ENCODE results near the gene CALHM1.

GRCh38 chr10:103455235-103455634 is 3.5 kb downstream of the CALHM1 start:
- TF ChIP-seq SP1 (IDR thresholded peaks at IDR 0.05) (no peak), BHLHE40 (IDR thresholded peaks at IDR 0.05; ENCODE audit: borderline replicate concordance) (no peak), HDGF (IDR thresholded peaks at IDR 0.05; ENCODE audit: borderline replicate concordance) (no peak), TARDBP (IDR thresholded peaks at IDR 0.05) (no peak), FOXM1 (IDR thresholded peaks at IDR 0.05; ENCODE audit: borderline replicate concordance) (no peak), ZNF384 (IDR thresholded peaks at IDR 0.05) (no peak), CTBP1 (IDR thresholded peaks at IDR 0.05; ENCODE audit: borderline replicate concordance) (no peak), FOXK2 (IDR thresholded peaks at IDR 0.05) (no peak), ELF4 (IDR thresholded peaks at IDR 0.05) (no peak), ARNT (IDR thresholded peaks at IDR 0.05) (no peak), SUZ12 (IDR thresholded peaks at IDR 0.05) (no peak), L3MBTL2 (conservative IDR thresholded peaks at IDR 0.05) (no peak), NFRKB (IDR thresholded peaks at IDR 0.05) (no peak)
